ENCODE results near the gene CPNE9. TPM values are rescaled to one million over a fixed set of nuclear protein-coding genes. Genes with fewer than 3 reads are reported as not detected.
"Not testable (repeated sequence)": the region's sequence is repeated elsewhere in the genome, so short reads cannot be mapped to it uniquely, and the experiment has no call there.

Gene CPNE9
- total RNA-seq, 1 experiment from 2014 or later = 0.38 TPM

DNA sequence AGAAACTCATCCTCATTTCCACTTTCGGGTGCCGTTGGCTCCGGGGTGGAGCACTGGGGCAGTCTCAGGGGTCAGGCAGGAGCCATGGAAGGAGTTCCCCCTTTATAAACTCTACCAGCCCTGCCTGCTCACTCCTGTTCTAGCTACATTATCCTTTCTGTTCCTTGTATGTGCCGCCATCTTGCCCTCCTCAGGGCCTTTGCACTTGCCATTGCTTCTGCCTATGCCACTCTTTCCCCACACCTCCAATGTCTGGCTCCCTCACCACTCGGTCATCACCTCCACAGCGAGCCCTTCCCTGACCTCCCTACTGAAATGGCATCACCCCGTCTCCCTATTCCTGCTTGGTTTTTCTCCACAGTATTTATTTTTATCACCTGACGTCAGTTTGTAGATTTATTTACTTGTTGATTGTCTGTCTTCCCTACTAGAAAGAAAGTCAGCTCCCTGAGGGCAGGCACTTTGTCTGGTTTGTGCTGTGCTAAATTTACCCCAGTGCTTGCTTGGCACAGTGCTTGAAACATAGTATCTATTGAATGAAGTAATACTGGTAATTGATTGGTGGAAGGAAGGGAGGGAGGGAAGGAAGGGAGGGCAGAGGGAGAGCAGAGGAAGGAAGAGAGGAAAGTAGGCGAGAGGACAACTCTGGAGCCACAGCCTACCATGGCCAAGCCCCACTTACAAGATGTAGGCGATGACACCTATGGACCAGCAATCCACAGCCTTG lies 57.3 kb downstream of the CPNE9 start:
- H3K4me3 ChIP-seq (ENCODE audit: insufficient read depth, low read depth, low read length) = no peak overlapping the region
- H3K36me3 ChIP-seq (replicated peaks; ENCODE audit: control insufficient read depth, insufficient read depth, low read length) = peaks cover 3% of the 10 kb centered on the region
- no peak for DNase-seq
- H3K27me3 ChIP-seq (ENCODE audit: control insufficient read depth, insufficient read depth, low read length) = no peaks in the 10 kb centered on the region; the same call in 1 of the 2 replicates

GRCh38 chr3:9761919-9762318 lies 58.3 kb downstream of the CPNE9 start:
- Histone ChIP-seq H3K27me3 (ENCODE audit: control insufficient read depth, insufficient read depth, low read length) (no peaks in the 10 kb centered on the region; the same call in 1 of the 2 replicates), H3K4me3 (ENCODE audit: insufficient read depth, low read depth, low read length) (no peak overlapping the region), H3K36me3 (replicated peaks; ENCODE audit: control insufficient read depth, insufficient read depth, low read length) (peaks cover 2% of the 10 kb centered on the region)
- DNase-seq = no peak

DNA sequence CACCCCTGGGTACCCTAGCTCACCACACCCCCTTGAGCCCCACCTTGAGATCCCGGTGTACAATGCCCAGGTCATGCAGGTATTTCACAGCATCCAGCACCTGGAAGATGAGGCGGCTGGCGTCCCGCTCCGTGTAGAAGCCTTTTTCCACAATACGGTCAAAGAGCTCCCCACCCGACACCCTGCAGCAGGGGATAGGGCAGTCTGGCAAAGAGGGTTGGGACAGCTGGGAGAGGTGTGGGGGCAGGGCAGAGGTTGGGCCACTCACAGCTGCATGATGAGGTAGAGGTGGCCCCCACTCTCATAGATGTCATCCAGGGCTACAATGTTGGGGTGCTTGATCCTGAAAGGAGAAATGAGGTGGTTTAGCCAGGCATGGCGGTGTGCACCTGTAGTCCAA lies 59.2 kb downstream of the CPNE9 start:
- Histone ChIP-seq H3K36me3 (replicated peaks; ENCODE audit: control insufficient read depth, insufficient read depth, low read length) (peaks cover 2% of the 10 kb centered on the region), H3K4me3 (ENCODE audit: insufficient read depth, low read depth, low read length) (no peak overlapping the region), H3K27me3 (ENCODE audit: control insufficient read depth, insufficient read depth, low read length) (no peaks in the 10 kb centered on the region; the same call in 1 of the 2 replicates)
- no peak for DNase-seq

- Histone ChIP-seq H3K27me3 (ENCODE audit: control insufficient read depth, insufficient read depth, low read length) (peaks cover 7% of the 10 kb centered on the region), H3K36me3 (replicated peaks; ENCODE audit: control insufficient read depth, insufficient read depth, low read length) (no peaks in the 10 kb centered on the region; the same call in 1 of the 2 replicates), H3K4me3 (ENCODE audit: insufficient read depth, low read depth, low read length) (no peak overlapping the region)
- peak; percentile 77 for DNase-seq
Measured at GRCh38 chr3:9765865-9766264, 62.2 kb downstream of the CPNE9 start.

- no peak for DNase-seq
- H3K27me3 ChIP-seq (ENCODE audit: control insufficient read depth, insufficient read depth, low read length) = peaks cover 13% of the 10 kb centered on the region
- H3K36me3 ChIP-seq (replicated peaks; ENCODE audit: control insufficient read depth, insufficient read depth, low read length) = no peaks in the 10 kb centered on the region
- H3K4me3 ChIP-seq (ENCODE audit: insufficient read depth, low read depth, low read length) = no peak overlapping the region
Measured at GRCh38 chr3:9767418-9767817, 63.8 kb downstream of the CPNE9 start.

DNA sequence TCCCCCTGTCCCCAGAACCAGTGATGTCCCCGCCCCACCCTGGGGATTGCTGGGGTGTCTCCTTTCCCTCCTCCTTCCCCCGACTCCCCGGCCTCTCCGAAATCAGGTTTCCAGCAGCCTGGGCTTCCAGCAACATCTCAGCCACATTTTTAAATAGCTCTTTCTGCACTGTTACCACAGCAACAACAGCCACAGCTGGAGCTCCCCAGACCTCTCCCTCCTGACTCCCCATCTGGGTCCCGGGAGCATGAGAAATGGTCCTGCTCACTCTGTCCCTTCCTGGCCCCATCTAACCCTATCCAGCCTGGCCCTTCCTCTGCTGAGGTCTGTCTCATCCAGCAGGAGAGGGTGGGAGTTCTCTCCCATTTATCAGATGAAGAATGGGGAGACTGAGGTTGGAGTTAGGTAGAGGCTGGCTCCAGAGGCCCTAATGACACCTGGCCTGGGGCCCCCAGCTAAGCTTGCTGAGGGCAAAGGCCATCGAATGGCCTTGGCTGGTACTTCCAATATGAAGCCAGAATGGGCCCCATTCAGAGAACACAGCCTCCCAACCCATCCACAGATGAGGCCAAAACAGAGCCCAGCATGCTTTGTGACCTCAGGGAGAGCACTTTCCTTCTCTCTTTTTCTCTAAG lies 64.6 kb downstream of the CPNE9 start:
- H3K36me3 ChIP-seq (replicated peaks; ENCODE audit: control insufficient read depth, insufficient read depth, low read length) = no peaks in the 10 kb centered on the region
- H3K27me3 ChIP-seq (ENCODE audit: control insufficient read depth, insufficient read depth, low read length) = peaks cover 15% of the 10 kb centered on the region
- H3K4me3 ChIP-seq (ENCODE audit: insufficient read depth, low read depth, low read length) = no peak overlapping the region
- DNase-seq = no peak

DNA sequence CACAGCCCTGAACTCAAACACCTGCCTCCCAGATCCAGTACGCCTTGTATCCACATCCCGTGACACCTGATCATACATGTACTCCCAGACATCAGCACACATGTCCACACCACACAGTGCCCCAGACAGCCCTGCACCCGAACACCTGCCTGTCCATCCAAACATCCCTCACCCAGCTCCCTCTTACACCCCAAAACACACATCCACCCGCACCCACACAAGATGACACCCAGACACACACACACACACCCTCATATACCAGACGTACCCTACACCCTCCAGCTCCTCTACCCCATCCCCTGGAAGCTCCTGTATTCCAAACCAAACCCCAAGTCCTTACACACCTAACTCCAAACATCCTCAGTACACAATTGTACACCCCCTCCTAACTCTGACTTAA lies 65.4 kb downstream of the CPNE9 start:
- H3K27me3 ChIP-seq (ENCODE audit: control insufficient read depth, insufficient read depth, low read length) = peaks cover 15% of the 10 kb centered on the region
- no peaks in the 10 kb centered on the region for H3K36me3 ChIP-seq (replicated peaks; ENCODE audit: control insufficient read depth, insufficient read depth, low read length)
- H3K4me3 ChIP-seq (ENCODE audit: insufficient read depth, low read depth, low read length) = no peak overlapping the region
- no peak for DNase-seq

DNA sequence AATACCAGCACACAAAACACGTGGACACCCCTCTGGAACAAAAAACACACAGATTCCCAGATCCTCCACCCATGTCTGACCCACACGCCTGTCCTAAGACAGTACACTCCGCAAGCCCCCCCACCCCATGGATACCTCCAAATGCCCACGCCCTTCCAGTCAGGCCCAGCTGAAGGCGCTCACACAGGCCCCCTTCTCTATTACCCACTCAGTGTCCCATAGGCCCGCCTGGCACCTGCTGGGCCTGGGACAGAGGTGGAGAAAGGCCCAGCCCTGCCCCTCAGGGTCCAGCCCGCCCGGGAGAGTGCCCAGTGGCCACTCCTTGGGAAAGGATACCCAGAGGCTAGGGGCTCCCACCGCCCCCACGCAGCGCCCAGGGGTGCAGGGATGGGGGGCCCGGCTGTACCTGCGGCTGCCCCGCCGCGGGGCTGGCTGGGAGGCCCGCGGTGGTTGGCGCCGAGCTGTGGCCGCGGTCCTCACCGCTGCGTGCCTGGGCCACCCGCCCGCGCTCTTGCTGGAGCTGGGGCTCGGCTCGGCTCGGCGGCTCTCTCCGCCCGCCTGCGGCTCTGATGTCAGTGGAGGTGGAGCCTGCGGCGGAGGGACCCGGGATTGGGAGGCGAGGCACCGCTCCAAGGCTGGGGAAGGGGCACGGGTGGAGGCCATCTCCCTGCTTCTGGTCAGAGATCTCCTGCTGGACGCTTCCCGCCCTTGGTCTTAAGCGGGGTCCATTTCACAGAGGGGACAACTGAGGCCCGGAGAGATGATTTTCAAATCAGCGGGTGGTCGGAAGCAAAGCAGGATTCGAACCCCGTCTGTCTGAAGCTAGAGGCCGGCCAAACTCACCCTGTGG lies 66.0 kb downstream of the CPNE9 start, which contains the start of gene CAMK1:
Gene CAMK1 (minus strand): TSS at position 522 of the 850 bp plus-strand sequence. CDS start 2,198 bp downstream, outside the sequence.
- H3K36me3 ChIP-seq (replicated peaks; ENCODE audit: control insufficient read depth, insufficient read depth, low read length) = no peaks in the 10 kb centered on the region
- DNase-seq = peak; percentile 97
- H3K4me3 ChIP-seq (ENCODE audit: insufficient read depth, low read depth, low read length) = peak within 1 kb of the TSS; percentile 56
- peaks cover 15% of the 10 kb centered on the region for H3K27me3 ChIP-seq (ENCODE audit: control insufficient read depth, insufficient read depth, low read length)

DNA sequence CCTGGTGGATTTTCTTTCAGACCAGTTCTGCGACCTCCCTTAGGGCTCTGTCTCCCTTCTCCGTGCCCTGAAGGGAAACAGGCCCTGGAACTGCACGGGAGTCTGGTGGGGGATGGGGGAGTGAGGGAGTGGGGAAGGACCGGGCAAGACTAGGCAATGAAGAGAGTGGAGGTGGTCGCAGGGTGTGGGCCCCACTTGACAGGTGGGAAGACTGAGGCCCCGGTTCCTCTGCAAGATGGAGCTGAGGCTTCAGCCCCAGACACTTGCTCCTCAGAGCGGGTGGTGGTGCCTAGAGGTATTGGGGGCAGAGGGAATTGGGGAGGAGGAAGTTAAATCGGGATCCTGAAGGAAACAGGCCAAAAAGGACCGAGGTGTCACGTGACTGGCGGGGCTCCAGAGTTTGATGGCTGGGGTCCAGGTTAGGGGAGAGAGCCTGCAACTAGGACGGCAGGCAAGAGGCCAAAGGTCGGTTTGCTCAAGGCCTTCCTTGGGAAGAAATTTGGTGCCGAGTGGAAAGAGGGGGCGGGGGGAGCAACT lies 66.7 kb downstream of the CPNE9 start:
- peak; percentile 72 for DNase-seq
- Histone ChIP-seq H3K36me3 (replicated peaks; ENCODE audit: control insufficient read depth, insufficient read depth, low read length) (no peaks in the 10 kb centered on the region), H3K27me3 (ENCODE audit: control insufficient read depth, insufficient read depth, low read length) (peaks cover 15% of the 10 kb centered on the region), H3K4me3 (ENCODE audit: insufficient read depth, low read depth, low read length) (peak overlapping the region; percentile 56)

DNA sequence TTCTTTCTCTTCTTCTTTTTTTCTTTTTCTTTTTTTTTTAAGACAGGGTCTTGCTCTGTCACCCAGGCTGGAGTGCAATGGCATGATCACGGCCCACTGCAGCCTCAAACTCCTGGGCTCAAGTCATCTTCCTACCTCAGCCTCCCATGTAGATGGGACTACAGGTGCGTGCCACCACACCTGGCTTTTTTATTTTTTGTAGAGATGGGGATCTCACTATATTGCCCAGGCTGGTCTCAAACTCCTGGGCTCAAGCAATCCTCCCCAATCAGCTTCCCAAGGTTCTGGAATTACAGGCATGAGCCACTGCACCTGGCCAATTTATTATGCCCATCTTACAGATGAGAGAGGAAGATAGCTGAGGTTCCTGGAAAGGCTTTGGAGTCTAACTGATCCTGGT lies 67.4 kb downstream of the CPNE9 start:
- H3K27me3 ChIP-seq (ENCODE audit: control insufficient read depth, insufficient read depth, low read length) = peaks cover 15% of the 10 kb centered on the region

GRCh38 chr3:9776896-9777693 lies 73.5 kb downstream of the CPNE9 start:
- DNase-seq = no peak
- Histone ChIP-seq H3K4me3 (ENCODE audit: insufficient read depth, low read depth, low read length) (no peak overlapping the region), H3K27me3 (ENCODE audit: control insufficient read depth, insufficient read depth, low read length) (peaks cover 5% of the 10 kb centered on the region; the same call in 1 of the 2 replicates), H3K36me3 (replicated peaks; ENCODE audit: control insufficient read depth, insufficient read depth, low read length) (peaks cover 7% of the 10 kb centered on the region)

More for the DNA sequence above, 67.4 kb downstream of the CPNE9 start:
- not testable (repeated sequence) for H3K36me3 ChIP-seq (replicated peaks; ENCODE audit: control insufficient read depth, insufficient read depth, low read length); DNase-seq; H3K4me3 ChIP-seq (ENCODE audit: insufficient read depth, low read depth, low read length)

GRCh38 chr3:9777694-9778021 lies 74.0 kb downstream of the CPNE9 start:
- no peak for DNase-seq
- Histone ChIP-seq H3K27me3 (ENCODE audit: control insufficient read depth, insufficient read depth, low read length) (no peaks in the 10 kb centered on the region; the same call in 1 of the 2 replicates), H3K36me3 (replicated peaks; ENCODE audit: control insufficient read depth, insufficient read depth, low read length) (peaks cover 7% of the 10 kb centered on the region), H3K4me3 (ENCODE audit: insufficient read depth, low read depth, low read length) (no peak overlapping the region)

DNA sequence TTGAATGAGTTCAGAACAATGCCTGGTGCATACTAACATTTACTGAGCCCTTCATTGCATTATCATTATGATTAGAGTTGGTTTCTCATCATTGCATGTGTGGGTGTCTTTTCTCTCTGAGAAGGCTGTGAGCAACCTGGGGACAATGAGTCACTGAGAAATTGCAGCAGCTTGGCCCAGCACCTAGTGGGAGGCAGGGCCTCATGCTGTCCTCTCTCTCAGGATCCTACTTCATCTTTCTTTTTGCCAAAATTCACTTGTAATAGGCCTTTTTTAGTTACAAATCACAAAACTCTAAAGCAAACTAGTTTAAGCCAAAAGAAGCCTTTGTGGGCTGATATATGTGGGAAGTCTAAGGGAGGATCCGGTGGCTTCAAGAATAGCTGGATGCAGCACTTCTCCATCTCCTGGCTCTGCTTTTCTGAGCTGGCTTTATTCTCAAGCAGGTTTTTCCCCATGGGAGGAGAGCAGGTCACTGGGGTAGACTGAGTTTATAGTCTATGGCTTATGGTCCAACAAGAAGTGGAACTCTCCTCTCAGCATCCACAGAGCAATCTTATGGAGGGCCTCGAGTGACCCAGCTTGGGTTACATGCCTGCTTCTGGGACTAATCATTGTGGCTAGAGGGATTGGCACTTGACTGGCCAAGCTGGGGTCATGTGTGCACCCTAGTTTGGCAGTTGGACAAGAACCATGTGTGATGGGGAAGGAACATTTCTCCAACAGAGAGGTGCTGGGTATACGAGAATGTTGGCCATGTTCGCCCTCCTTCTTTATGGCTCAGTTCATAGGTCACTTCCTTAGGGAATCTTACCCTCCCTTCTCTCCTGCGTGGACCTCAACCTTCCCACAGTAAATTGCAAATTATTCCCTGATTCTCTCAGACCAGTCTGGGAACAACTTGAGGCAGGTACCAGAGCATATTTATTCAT lies 74.8 kb downstream of the CPNE9 start:
- DNase-seq = no peak
- H3K4me3 ChIP-seq (ENCODE audit: insufficient read depth, low read depth, low read length) = no peak overlapping the region
- no peaks in the 10 kb centered on the region for H3K27me3 ChIP-seq (ENCODE audit: control insufficient read depth, insufficient read depth, low read length)
- peaks cover 7% of the 10 kb centered on the region for H3K36me3 ChIP-seq (replicated peaks; ENCODE audit: control insufficient read depth, insufficient read depth, low read length)

Data from H7 (cell line).